Lung (tissue), 12 donors: ENCODE measurements around the gene ARSG. TPM values are rescaled to one million over a fixed set of nuclear protein-coding genes. Genes with fewer than 3 reads are reported as not detected.
A peak's percentile ranks its signal among the peaks of the same experiment; 100 is the strongest.
"Not testable (repeated sequence)": the region's sequence is repeated elsewhere in the genome, so short reads cannot be mapped to it uniquely, and the experiment has no call there.

Source experiments
- ATAC-seq: fragments of 200-7000 bp; cut with Tn5 transposase; one replicate; pipeline ENCODE4 v1.9.1; 2020; ENCODE audit warnings: moderate number of reproducible peaks; ENCODE audit not compliant: insufficient read depth, low FRiP score
- DNase-seq, 3 donors: peaks; one replicate each; pipeline ENCODE4 v3.0.0-alpha.2; 2013 to 2017
- H3K27ac ChIP-seq, 2 donors: one replicate each; pipeline ENCODE4 v1.5.1; 2013; ENCODE audit warnings: mild to moderate bottlenecking in 2 of 2, moderate library complexity in 2 of 2, control low read depth in 1 of 2, inconsistent platforms in 1 of 2, low read depth in 1 of 2, low read length in 1 of 2
- H3K27me3 ChIP-seq, 3 donors: one replicate each; pipeline ENCODE4 v1.5.1; 2013; ENCODE audit warnings: low read length in 2 of 3; ENCODE audit not compliant: control insufficient read depth in 3 of 3, insufficient read depth in 3 of 3
- H3K36me3 ChIP-seq, 4 donors: one replicate each; pipeline ENCODE4 v1.5.1; 2013; ENCODE audit warnings: low read length in 4 of 4, mild to moderate bottlenecking in 1 of 4, moderate library complexity in 1 of 4; ENCODE audit not compliant: control insufficient read depth in 4 of 4, insufficient read depth in 4 of 4
- H3K4me1 ChIP-seq, 5 donors: one replicate each; pipeline ENCODE4 v1.5.1; 2013; ENCODE audit warnings: low read length in 5 of 5, mild to moderate bottlenecking in 2 of 5, moderate library complexity in 1 of 5; ENCODE audit not compliant: control insufficient read depth in 5 of 5, insufficient read depth in 5 of 5
- H3K4me3 ChIP-seq: one replicate; pipeline ENCODE4 v1.5.1; 2013; ENCODE audit warnings: mild to moderate bottlenecking, control low read depth, moderate library complexity
- H3K9ac ChIP-seq, 2 donors: one replicate each; pipeline ENCODE4 v1.5.1; 2013; ENCODE audit warnings: low read length in 2 of 2, control low read depth in 1 of 2; ENCODE audit not compliant: insufficient read depth in 1 of 2
- H3K9me3 ChIP-seq, 4 donors: one replicate each; pipeline ENCODE4 v1.5.1; 2013; ENCODE audit warnings: low read length in 3 of 4, mild to moderate bottlenecking in 1 of 4, moderate library complexity in 1 of 4; ENCODE audit not compliant: control insufficient read depth in 4 of 4, insufficient read depth in 3 of 4
- CTCF ChIP-seq: IDR thresholded peaks from 2 replicates; pipeline ENCODE4 v1.5.1; 2012; ENCODE audit warnings: mild to moderate bottlenecking; ENCODE audit errors: control extremely low read depth, extremely low read depth
- WGBS, 2 donors: extraction: QIAGEN DNeasy Blood & Tissue Kit; methylation state at CpG; one replicate each; pipeline ENCODE4 v1.1.7; 2013; 5-methylcytosine and 5-hydroxymethylcytosine counted together
- polyA plus RNA-seq, 2 donors: library from polyadenylated mRNA; stranded (reverse); fragments of 200-250 nt; gene quantifications; one replicate each; pipeline ENCODE4 v1.2.1, GENCODE V29; 2013
- total RNA-seq, 2 donors: library from RNA; depleted of rRNA in 1 of 2; stranded (reverse); fragments of >200 nt in 1 of 2; gene quantifications; one replicate each; pipeline ENCODE4 v1.2.1, GENCODE V29; 2014 to 2021
- donor health status: control.
- donor health status: control.
- donor health status: Bipolar disorder and iron deficiency.
- donor health status: healthy.
- donor health status: DM: yes; HTN: yes; CAD: no.

ARSG gene
- total and polyA plus RNA-seq, 4 donors = 1.5 to 9.3 (median 4.3) TPM

- DNase-seq (peak in 1 of 3 donors; percentile 70), ATAC-seq (peak; percentile 53)
- no peaks in the 10 kb centered on the region for H3K27me3 ChIP-seq
- peak overlapping the region; percentile 93 for H3K4me3 ChIP-seq
- H3K27ac ChIP-seq = peak overlapping the region; percentile 93 to 99
- TF ChIP-seq CTCF = no peak
- 2 to 3% methylated on average over 19 of the region's 19 CpGs for WGBS, 2 donors
- H3K9me3 ChIP-seq = no peaks in the 10 kb centered on the region
- H3K4me1 ChIP-seq = peaks cover 0 to 9% (median 6%) of the 10 kb centered on the region in 5 donors
- peak overlapping the region; percentile 81 to 82 for H3K9ac ChIP-seq
- H3K36me3 ChIP-seq = peaks cover 1 to 17% (median 2%) of the 10 kb centered on the region in 4 donors
Observed at GRCh38 chr17:68248199-68248825, 43.0 kb upstream of the ARSG start.

GRCh38 chr17:68248891-68249290 lies 42.4 kb upstream of the ARSG start:
- Histone ChIP-seq H3K4me3 (no peak overlapping the region), H3K27ac (peak overlapping the region in 1 of 2 donors; percentile 93), H3K27me3 (no peaks in the 10 kb centered on the region), H3K4me1 (peaks cover 0 to 9% (median 6%) of the 10 kb centered on the region in 5 donors), H3K9ac (peak overlapping the region in 1 of 2 donors; percentile 81), H3K36me3 (peaks cover 1 to 19% (median 2%) of the 10 kb centered on the region in 4 donors), H3K9me3 (no peaks in the 10 kb centered on the region)
- DNase-seq = no peak
- TF ChIP-seq CTCF = no peak
- WGBS, 2 donors = 57 to 60% methylated on average over 5 of the region's 5 CpGs
- no peak for ATAC-seq

GRCh38 chr17:68249354-68249765 lies 41.9 kb upstream of the ARSG start:
- Histone ChIP-seq H3K4me1 (peaks cover 0 to 9% (median 6%) of the 10 kb centered on the region in 5 donors), H3K9me3 (no peaks in the 10 kb centered on the region), H3K9ac (no peak overlapping the region), H3K36me3 (peaks cover 1 to 19% (median 2%) of the 10 kb centered on the region in 4 donors), H3K4me3 (no peak overlapping the region), H3K27me3 (no peaks in the 10 kb centered on the region), H3K27ac (peak overlapping the region; percentile 20 to 26)
- DNase-seq (no peak), ATAC-seq (no peak)
- no peak for TF ChIP-seq CTCF
- WGBS, 2 donors = 33 to 53% methylated on average over 7 of the region's 7 CpGs

GRCh38 chr17:68253426-68253825 lies 37.9 kb upstream of the ARSG start:
- peaks cover 5 to 36% (median 15%) of the 10 kb centered on the region in 4 donors for H3K36me3 ChIP-seq
- not testable (repeated sequence) for ATAC-seq, H3K4me1 ChIP-seq, H3K4me3 ChIP-seq, H3K27me3 ChIP-seq, DNase-seq, H3K27ac ChIP-seq, H3K9ac ChIP-seq, H3K9me3 ChIP-seq
- 38 to 60% methylated on average over 7 of the region's 7 CpGs for WGBS, 2 donors
